Measurements from ENCODE around the gene THOC1.

DNA sequence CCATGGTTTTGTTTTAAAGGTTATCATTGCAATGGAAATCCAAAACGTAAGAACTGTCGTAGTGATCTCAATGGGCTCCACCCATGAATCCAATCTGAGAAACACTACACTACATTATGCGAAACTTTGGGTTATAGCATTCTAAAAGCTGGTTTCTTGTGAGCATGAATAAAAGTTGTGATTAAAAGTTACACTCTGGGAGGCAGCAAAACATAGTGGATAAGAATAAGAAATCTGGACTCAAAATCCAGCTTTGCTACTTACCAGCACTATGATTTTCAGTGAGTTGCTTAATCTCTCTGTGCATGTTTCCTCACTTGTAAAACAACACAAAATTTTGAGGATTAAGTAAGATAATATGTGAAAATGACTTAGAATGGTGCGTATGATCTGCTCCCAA, 25.7 kb upstream of the THOC1 start:
- TF ChIP-seq, protein P1, sequence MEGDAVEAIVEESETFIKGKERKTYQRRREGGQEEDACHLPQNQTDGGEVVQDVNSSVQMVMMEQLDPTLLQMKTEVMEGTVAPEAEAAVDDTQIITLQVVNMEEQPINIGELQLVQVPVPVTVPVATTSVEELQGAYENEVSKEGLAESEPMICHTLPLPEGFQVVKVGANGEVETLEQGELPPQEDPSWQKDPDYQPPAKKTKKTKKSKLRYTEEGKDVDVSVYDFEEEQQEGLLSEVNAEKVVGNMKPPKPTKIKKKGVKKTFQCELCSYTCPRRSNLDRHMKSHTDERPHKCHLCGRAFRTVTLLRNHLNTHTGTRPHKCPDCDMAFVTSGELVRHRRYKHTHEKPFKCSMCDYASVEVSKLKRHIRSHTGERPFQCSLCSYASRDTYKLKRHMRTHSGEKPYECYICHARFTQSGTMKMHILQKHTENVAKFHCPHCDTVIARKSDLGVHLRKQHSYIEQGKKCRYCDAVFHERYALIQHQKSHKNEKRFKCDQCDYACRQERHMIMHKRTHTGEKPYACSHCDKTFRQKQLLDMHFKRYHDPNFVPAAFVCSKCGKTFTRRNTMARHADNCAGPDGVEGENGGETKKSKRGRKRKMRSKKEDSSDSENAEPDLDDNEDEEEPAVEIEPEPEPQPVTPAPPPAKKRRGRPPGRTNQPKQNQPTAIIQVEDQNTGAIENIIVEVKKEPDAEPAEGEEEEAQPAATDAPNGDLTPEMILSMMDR (IDR thresholded peaks at IDR 0.05; ENCODE audit: extremely low read depth in 1 of 2, insufficient read depth in 1 of 2, low read depth in 1 of 2, low read length in 2 of 2): no peak
- TF ChIP-seq EZH2 (IDR thresholded peaks at IDR 0.05; ENCODE audit: borderline replicate concordance, low read depth, low read length, severe bottlenecking): no peak
